IPS-20b (cell line): ENCODE data around the gene PRR5L.

ENCODE experiments used
- H3K27ac ChIP-seq: one replicate; pipeline ENCODE4 v1.5.1; 2013; ENCODE audit warnings: low read length
- H3K27me3 ChIP-seq: 2 replicates; pipeline ENCODE4 v1.6.1; 2013; ENCODE audit warnings: mild to moderate bottlenecking, low read length, inconsistent platforms; ENCODE audit not compliant: insufficient read depth
- H3K36me3 ChIP-seq: 2 replicates; pipeline ENCODE4 v1.6.1; 2013; ENCODE audit warnings: low read depth, mild to moderate bottlenecking, inconsistent platforms, low read length, moderate library complexity; ENCODE audit not compliant: insufficient read depth
- H3K4me1 ChIP-seq: 2 replicates; pipeline ENCODE4 v1.6.1; 2013; ENCODE audit warnings: mild to moderate bottlenecking, control low read depth, inconsistent platforms, low read length, moderate library complexity; ENCODE audit not compliant: insufficient read depth
- H3K4me3 ChIP-seq: 2 replicates; pipeline ENCODE4 v1.5.1; 2013; ENCODE audit warnings: mild to moderate bottlenecking, low read length, inconsistent platforms
- H3K9ac ChIP-seq: 2 replicates; pipeline ENCODE4 v1.6.1; 2013; ENCODE audit warnings: low read depth, mild to moderate bottlenecking, inconsistent platforms, low read length, moderate library complexity
- H3K9me3 ChIP-seq: 2 replicates; pipeline ENCODE4 v1.6.1; 2013; ENCODE audit warnings: mild to moderate bottlenecking, low read depth, low read length, inconsistent platforms; ENCODE audit not compliant: insufficient read depth

The PRR5L gene

GRCh38 chr11:36349351-36350136 is 53.5 kb downstream of the PRR5L start:
- Histone ChIP-seq H3K36me3 (no peaks in the 10 kb centered on the region), H3K27ac (no peak overlapping the region), H3K4me1 (peaks cover 7% of the 10 kb centered on the region; the same call in 1 of the 2 replicates), H3K9ac (no peak overlapping the region), H3K9me3 (no peaks in the 10 kb centered on the region), H3K4me3 (no peak overlapping the region), H3K27me3 (no peaks in the 10 kb centered on the region)

DNA sequence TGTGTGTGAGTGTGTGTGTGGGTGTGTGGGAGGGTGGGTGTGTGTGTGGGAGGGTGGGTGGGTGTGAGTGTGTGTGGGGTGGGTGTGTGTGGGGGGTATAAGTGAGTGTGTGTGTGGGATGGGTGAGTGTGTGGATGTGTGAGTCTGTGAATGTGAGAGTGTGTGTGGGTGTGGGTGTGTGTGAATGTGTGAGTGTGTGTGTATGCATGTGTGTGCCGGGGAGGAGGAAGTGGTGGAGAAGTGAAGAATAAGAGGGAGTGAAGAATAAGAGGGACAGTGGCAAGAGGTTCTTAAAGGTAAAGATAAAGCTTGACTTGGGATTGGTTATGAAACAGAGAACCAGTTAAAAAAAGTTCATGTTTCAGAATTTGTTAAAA is 54.0 kb downstream of the PRR5L start:
- no peaks in the 10 kb centered on the region for H3K36me3 ChIP-seq
- peaks cover 7% of the 10 kb centered on the region; the same call in 1 of the 2 replicates for H3K4me1 ChIP-seq
- H3K27ac ChIP-seq = no peak overlapping the region
- no peaks in the 10 kb centered on the region for H3K27me3 ChIP-seq
- H3K9ac ChIP-seq = no peak overlapping the region
- H3K9me3 ChIP-seq = no peaks in the 10 kb centered on the region
- no peak overlapping the region for H3K4me3 ChIP-seq

DNA sequence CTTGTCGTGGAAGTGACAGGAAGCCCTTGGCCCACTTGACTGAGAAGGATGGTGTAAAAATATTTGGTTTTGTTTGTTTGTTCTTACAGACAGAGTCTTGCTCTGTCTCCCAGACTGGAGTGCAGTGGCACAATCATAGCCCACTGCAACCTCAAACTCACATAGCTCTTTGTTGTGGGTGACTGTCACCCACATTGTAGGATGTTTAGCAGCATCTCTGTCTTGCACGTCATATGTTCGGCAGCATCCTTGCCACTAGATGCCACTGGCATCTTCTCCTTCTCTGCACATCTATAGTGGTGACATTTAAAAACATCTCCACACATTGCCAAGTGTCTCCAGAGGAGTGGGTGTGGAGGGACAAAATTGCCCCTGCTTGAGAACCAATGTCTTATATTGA is 56.8 kb downstream of the PRR5L start:
- H3K9me3 ChIP-seq = no peaks in the 10 kb centered on the region
- H3K4me3 ChIP-seq = no peak overlapping the region
- H3K27me3 ChIP-seq = no peaks in the 10 kb centered on the region
- no peak overlapping the region for H3K9ac ChIP-seq
- H3K4me1 ChIP-seq = peaks cover 7% of the 10 kb centered on the region; the same call in 1 of the 2 replicates
- no peak overlapping the region for H3K27ac ChIP-seq
- H3K36me3 ChIP-seq = no peaks in the 10 kb centered on the region

DNA sequence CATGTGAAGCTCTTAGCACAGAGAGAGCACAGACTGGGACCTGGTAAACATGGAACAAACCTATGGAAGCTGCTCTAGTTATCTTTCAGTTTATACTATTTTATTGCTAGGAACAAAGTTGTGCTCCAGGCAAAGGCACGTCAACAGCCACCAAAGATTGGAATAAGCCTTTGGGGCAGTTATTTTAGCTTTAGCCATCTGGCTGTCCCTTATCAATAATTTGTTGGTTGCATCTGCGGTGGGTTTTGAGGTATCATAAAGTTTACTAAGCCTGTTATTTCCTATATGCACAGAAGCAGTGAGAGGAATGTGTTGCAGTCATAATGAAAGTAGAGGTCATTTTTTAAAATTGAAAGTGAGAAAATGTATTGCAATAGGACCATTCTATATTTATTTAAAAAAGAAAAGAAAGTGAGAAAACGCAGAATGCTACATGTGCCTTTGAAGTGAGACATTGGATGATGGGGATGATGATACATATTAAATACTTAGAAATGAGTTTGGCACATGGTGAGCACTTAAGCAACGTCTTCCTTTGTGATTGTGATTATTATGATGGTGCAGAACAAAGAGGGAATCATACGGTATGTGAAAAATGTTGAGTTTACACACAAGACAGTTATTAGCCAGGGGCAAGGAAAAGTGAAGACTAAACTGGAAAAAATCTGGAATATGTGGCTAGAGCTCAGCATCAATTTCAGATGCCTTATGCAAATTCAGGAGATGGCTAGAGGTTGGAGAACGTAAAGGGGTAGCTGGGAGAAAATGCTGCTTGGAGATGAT is 58.3 kb downstream of the PRR5L start:
- H3K4me1 ChIP-seq = peaks cover 7% of the 10 kb centered on the region; the same call in 1 of the 2 replicates
- H3K9me3 ChIP-seq = no peaks in the 10 kb centered on the region
- H3K4me3 ChIP-seq = no peak overlapping the region

DNA sequence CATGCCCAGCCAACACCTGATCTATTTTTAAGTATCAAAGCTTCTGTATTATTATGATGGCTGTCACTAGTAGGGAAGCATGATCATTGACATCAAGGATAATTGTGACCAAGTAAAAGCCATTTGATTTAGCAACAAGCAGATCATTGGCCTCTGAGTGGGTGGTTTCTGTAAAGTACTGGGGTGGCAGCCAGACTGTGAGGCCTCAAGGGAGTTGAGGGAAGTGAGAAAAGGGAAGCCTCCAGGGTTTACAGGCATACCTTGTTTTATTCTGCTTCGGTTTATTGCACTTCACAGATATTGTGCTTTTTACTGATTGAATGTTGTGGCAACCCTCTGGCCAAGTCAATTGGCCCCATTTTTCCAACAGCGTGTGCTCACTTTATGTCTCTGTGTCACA is 60.1 kb downstream of the PRR5L start:
- Histone ChIP-seq H3K27me3 (peaks cover 11% of the 10 kb centered on the region; the same call in 1 of the 2 replicates), H3K4me3 (no peak overlapping the region), H3K27ac (no peak overlapping the region), H3K9ac (no peak overlapping the region), H3K36me3 (no peaks in the 10 kb centered on the region), H3K4me1 (peaks cover 4% of the 10 kb centered on the region; the same call in 1 of the 2 replicates), H3K9me3 (no peaks in the 10 kb centered on the region)

More for the DNA sequence above, 58.3 kb downstream of the PRR5L start:
- Histone ChIP-seq H3K27ac (no peak overlapping the region), H3K9ac (no peak overlapping the region), H3K27me3 (no peaks in the 10 kb centered on the region), H3K36me3 (no peaks in the 10 kb centered on the region)

DNA sequence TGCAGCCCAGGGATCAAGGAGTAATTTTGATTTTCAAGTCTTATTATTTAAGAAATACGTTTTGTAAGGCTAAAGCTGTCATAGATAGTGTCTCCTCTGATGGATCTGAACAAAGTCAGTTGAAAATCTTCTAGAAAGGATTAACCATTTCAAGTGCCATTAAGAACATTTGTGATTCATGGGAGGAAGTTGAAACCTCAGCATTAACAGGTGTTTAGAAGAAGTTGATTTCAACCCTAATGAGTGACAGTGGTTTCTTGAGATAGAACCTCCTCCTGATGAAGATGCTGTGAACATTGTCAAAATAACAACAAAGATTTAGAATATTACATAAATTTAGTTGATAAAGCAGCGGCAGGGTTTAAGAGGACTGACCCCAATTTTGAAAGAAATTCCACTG is 61.7 kb downstream of the PRR5L start:
- Histone ChIP-seq H3K27ac (no peak overlapping the region), H3K4me3 (no peak overlapping the region), H3K27me3 (peaks cover 20% of the 10 kb centered on the region; the same call in 1 of the 2 replicates), H3K9me3 (no peaks in the 10 kb centered on the region), H3K36me3 (no peaks in the 10 kb centered on the region), H3K4me1 (peaks cover 5% of the 10 kb centered on the region), H3K9ac (no peak overlapping the region)

GRCh38 chr11:36358436-36358835 is 62.3 kb downstream of the PRR5L start:
- no peak overlapping the region for H3K27ac ChIP-seq
- H3K4me3 ChIP-seq = no peak overlapping the region
- H3K4me1 ChIP-seq = peaks cover 11% of the 10 kb centered on the region
- H3K36me3 ChIP-seq = no peaks in the 10 kb centered on the region
- H3K27me3 ChIP-seq = peaks cover 20% of the 10 kb centered on the region; the same call in 1 of the 2 replicates
- no peaks in the 10 kb centered on the region for H3K9me3 ChIP-seq
- H3K9ac ChIP-seq = no peak overlapping the region

GRCh38 chr11:36360318-36360717 is 64.2 kb downstream of the PRR5L start:
- Histone ChIP-seq H3K4me1 (peaks cover 24% of the 10 kb centered on the region), H3K36me3 (no peaks in the 10 kb centered on the region), H3K9ac (no peak overlapping the region), H3K9me3 (no peaks in the 10 kb centered on the region), H3K4me3 (no peak overlapping the region), H3K27me3 (peaks cover 20% of the 10 kb centered on the region; the same call in 1 of the 2 replicates), H3K27ac (no peak overlapping the region)

GRCh38 chr11:36360826-36361415 is 64.8 kb downstream of the PRR5L start:
- H3K9me3 ChIP-seq = no peaks in the 10 kb centered on the region
- peaks cover 24% of the 10 kb centered on the region for H3K4me1 ChIP-seq
- H3K27me3 ChIP-seq = peaks cover 20% of the 10 kb centered on the region; the same call in 1 of the 2 replicates
- no peak overlapping the region for H3K27ac ChIP-seq
- H3K4me3 ChIP-seq = no peak overlapping the region
- H3K9ac ChIP-seq = no peak overlapping the region
- H3K36me3 ChIP-seq = no peaks in the 10 kb centered on the region

DNA sequence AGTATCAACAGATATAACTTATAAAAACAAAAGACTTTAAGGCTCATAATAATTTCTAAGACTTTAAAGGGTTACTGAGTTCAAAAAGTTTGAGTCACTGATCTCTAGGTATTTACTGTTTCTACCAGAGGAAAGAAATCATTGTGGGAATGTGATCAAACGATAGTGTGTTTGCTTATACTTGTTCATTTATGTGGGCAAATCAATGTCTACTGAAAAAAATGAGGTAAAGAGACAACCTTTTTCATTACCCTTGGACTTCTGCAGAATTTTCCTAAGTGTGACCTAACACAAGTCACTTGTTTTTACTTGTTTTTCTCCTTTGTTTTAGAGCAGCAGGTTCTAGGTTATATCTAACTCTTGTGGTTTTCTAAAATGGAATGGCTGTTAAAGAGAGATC is 65.4 kb downstream of the PRR5L start:
- H3K27me3 ChIP-seq = peaks cover 20% of the 10 kb centered on the region; the same call in 1 of the 2 replicates
- H3K9me3 ChIP-seq = no peaks in the 10 kb centered on the region
- no peaks in the 10 kb centered on the region for H3K36me3 ChIP-seq
- H3K27ac ChIP-seq = no peak overlapping the region
- no peak overlapping the region; the same call in 1 of the 2 replicates for H3K9ac ChIP-seq
- H3K4me1 ChIP-seq = peaks cover 24% of the 10 kb centered on the region
- H3K4me3 ChIP-seq = peak overlapping the region; percentile 37; the same call in 1 of the 2 replicates

- Histone ChIP-seq H3K9me3 (no peaks in the 10 kb centered on the region), H3K9ac (no peak overlapping the region; the same call in 1 of the 2 replicates), H3K27me3 (peaks cover 20% of the 10 kb centered on the region; the same call in 1 of the 2 replicates), H3K36me3 (no peaks in the 10 kb centered on the region), H3K27ac (no peak overlapping the region), H3K4me3 (peak overlapping the region; percentile 37; the same call in 1 of the 2 replicates), H3K4me1 (peaks cover 24% of the 10 kb centered on the region)
Observed at GRCh38 chr11:36361901-36362391, 65.9 kb downstream of the PRR5L start.
